GM21529 (cell line): ENCODE data around the gene SERPINB10.
"Not testable (repeated sequence)": the region's sequence is repeated elsewhere in the genome, so short reads cannot be mapped to it uniquely, and the experiment has no call there.

Experiments used
- ATAC-seq: cut with Tn5 transposase; IDR thresholded peaks from one replicate; pipeline ENCODE4 v1.9.1; 2021; ENCODE audit not compliant: unreplicated experiment

SERPINB10 gene

DNA sequence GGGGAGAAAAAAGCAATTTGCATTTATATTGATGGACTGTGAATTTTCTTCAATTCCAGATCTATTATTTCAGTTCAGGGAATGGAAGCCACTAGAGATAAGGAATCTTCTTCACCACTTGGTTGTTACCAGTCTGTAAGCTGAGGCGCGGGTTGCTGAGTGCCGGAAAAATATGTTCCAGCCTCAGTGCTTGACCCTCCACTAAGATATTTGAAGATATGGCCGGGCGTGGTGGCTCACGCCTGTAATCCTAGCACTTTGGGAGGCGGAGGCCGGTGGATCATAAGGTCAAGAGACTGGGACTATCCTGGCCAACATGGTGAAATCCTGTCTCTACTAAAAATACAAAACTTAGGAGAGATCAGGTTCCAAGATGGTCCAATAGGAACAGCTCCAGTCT is 32.2 kb downstream of the SERPINB10 start:
- no peak for ATAC-seq

DNA sequence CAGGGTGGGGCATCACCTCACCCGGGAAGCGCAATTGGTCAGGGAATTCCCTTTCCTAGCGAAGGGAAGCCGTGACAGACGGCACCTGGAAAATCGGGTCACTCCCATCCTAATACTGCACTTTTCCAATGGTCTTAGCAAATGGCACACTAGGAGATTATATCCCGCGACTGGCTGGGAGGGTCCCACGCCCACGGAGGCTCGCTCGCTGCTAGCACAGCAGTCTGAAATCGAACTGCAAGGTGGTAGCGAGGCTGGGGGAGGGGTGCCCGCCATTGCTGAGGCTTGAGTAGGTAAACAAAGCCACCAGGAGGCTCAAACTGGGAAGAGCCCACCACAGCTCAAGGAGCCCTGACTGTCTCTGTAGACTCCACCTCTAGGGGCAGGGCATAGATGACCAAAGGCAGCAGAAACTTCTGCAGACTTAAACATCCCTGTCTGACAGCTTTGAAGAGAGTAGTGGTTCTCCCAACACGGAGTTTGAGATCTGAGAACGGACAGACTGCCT is 32.8 kb downstream of the SERPINB10 start:
- not testable (repeated sequence) for ATAC-seq

- no peak for ATAC-seq
Measured at GRCh38 chr18:63947051-63947790, 39.5 kb downstream of the SERPINB10 start.

DNA sequence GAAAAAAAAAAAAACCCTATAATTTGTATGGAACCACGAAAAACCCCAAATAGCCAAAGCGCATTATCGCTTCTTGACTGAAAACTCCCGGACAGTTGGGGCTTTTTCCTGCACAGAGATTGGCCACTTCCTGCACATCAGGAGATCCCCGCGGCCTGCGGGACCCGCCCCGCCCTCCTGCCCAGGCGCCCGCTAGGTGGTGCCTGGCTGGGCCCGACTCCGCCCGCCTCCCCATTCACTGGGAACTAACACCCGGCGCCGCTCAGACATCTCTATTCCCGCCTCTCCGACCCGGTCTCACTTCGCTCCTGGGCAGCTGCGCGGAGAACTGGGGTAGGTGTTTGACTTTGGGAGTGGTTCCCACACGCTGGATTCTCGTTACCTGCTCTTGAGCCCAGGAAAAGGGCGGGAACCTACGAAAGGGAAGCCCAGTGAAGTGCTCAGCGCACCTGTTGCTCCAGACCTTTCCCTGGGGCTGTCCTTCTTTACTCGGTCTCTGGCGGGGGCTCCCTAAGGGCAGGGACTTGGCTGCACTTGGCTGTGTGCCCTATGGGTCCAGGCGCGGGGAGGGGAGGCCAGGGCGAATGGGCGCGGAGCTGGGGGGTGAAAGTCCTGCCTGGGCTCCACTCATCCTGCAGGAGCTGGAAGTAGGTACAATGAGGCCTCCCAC is 41.4 kb downstream of the SERPINB10 start, which contains the start of gene HMSD:
TSS of gene HMSD (plus strand) at position 234 of the 670 bp plus-strand sequence. CDS start 4,155 bp downstream, outside the sequence.
- peak; percentile 91 for ATAC-seq

- ATAC-seq: peak; percentile 44
Measured at GRCh38 chr18:63951302-63951705, 43.5 kb downstream of the SERPINB10 start.

DNA sequence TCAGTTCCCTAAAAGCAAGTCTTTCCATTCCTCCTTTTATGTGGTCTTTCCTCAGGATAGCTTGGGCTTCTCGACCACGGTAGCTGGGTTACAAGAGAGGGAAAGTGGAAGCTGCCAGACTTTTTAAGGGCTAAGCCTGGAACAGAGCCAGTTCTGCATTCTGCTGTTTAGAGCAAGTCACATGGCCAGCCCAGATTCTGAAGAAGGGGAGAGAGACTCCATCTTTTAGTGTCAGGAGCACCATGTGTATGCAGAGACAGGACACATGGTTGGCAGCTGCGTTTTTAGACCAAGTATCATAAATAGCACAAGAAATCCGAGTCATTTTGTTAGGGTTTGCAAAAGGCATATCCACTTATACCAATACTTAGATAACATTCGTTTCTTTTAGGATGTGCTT is 46.1 kb downstream of the SERPINB10 start:
- no peak for ATAC-seq

DNA sequence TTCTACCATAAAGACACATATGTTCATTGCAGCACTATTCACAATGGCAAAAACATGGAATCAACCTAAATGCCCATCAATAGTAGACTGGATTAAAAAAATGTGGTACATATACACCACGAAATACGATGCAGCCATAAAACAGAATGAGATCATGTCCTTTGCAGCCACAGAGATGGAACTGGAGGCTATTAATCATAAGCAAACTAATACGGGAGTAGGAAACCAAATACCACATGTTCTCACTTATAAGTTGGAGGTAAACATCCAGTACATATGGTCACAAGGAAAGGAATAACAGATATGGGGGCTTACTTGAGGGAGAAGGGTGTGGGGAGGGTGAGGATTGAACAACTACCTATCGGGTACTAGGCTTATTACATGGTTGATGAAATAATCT is 49.0 kb downstream of the SERPINB10 start:
- no peak for ATAC-seq

DNA sequence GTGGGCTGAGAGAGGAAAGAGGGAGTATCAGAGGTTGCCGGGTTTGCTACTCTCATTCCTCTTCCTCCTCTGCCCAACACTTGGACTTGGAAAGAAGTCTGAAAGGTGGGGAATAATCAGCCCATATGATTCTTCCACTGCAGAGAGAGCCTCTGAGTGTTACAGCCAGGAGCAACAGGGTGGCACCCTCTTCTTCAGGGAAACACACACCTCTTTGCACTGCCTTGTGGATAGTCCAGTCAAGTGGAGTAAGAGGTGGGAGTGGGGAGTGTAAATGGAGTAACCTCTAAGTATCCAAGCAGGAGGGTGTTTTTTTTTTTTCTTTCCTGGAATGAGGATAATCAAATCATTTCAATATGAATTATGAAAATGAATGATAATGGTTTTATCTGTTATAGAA is 53.1 kb downstream of the SERPINB10 start:
- no peak for ATAC-seq

DNA sequence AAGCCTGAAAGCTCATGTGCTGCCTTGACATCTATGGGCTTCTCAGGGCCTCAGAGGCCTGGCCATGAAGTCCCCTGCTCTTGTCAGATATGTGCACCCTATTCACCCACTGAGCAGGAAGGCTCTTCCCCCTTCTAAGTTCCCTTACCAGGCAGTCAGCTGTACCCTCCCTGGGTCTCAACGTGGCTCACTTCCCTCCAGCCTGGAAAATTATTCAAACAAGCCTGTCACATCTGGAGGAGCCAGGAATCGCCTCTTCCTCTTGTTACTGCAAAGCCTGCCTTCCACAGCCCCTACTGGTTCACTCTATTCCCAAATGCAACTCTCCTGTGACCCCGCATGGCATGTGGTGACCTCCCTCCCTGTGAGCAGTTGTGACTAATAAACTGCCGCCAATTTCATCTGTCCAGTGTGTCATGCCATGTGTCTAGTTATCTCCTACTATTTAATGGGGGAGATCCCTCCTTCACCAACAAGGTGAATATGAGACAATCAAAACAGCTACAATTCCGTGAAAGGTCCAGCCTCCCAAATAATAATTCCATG is 53.8 kb downstream of the SERPINB10 start:
- ATAC-seq: no peak

DNA sequence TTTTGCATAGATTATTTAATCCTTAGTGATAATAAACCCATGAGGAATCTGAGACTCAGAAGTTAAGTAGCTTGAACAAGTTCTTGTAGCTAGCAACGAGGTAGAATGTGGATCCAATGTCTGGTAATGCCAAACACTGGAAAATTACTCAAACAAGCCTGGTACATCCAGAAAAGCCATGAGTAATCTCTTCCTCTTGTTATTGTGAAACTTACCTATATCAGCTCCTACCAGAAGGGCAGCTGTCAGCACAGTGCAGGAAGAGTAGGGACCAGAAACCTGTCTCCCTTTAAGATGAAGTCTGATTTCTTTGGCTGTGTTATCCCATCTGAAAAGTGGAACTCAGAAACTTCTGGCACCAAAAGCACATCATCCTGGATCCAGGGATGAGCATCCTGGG is 54.4 kb downstream of the SERPINB10 start:
- ATAC-seq: no peak

- ATAC-seq: peak; percentile 77
Measured at GRCh38 chr18:63963615-63964256, 56.0 kb downstream of the SERPINB10 start.

- ATAC-seq: no peak
Measured at GRCh38 chr18:63964908-63965307, 57.1 kb downstream of the SERPINB10 start.

DNA sequence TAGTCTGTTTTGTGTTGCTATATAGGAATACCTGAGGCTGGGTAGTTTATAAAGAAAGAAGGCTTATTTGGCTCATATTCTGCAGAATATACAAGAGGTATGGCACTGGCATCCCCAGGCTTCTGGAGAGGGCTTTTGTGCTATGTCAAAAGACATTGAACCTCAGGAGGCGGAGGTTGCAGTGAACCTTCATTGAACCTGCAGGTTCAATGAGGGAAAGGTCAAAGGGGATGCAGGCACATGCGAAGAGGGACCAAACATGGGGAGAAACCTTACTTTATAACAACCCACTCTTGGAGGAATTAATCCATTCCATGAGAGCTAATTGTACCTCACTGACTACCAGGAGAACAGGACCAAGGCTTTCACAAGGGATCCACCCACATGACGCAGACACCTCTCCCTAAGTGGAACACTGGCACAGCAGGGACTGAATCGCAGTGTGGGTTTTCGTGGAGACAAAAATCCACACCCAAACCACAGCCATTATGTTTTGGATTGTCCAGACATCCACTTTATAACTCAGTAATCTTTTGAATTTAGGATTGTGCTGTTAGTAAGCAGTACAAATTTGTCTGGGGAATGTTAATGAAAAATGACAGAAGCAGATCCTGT is 58.1 kb downstream of the SERPINB10 start:
- ATAC-seq: no peak

- ATAC-seq: peak; percentile 93
Measured at GRCh38 chr18:63969942-63970808, 62.4 kb downstream of the SERPINB10 start, which contains the start of gene SERPINB8. Gene SERPINB8 (plus strand): TSS chr18:63970081. CDS start chr18:63978309, 8,228 bp downstream.

DNA sequence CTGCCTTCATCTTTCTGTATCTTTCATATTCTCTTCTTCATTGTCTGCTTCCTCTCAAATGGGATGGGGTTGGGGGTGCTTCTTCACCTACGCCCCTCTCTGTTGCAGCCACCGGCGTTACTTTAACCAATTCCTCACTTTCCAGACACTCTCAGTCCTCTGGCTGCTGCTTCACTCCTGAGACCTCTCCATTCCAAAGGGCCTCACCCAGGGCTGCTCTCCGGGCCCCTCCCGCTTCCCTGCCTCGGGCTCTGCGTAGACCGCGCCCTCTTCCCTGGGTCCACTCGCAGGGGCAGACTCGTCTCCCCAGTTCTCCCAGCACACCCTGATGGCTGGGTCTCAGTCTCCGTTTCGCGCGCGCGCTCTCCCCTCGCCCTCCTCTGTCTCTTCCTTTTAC is 63.0 kb downstream of the SERPINB10 start:
- ATAC-seq: peak; percentile 1

DNA sequence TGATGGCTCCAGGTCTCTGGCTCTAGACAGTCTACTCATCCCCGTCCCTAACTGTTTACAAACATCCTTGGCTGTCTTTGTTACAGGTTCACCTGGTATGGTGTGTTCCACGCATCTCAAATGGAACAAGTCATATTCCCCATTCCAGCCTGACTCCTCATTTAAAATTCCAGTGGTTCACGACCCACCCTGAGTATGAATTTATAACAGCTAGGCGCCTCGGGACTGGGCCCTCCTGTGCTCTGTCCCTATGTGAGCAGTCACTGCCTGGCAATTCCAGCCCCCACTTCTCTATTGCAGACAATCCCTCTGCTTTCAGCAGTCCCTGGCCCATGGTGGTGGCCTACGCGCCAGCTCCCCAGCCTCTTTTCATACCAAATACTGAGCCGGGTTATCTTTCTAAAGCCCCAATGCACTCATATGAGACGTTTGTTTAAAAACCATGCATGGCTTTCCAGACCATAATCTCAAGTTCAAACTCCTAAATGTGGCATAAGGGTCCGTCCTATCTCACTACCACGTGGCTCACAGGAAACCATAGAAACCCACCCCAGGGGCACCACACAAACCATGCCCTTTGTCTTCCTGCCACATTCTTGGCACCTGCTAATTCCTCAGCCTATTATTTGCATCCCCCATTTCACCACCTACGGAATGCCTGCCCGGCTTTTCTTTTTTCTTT is 63.7 kb downstream of the SERPINB10 start:
- no peak for ATAC-seq

DNA sequence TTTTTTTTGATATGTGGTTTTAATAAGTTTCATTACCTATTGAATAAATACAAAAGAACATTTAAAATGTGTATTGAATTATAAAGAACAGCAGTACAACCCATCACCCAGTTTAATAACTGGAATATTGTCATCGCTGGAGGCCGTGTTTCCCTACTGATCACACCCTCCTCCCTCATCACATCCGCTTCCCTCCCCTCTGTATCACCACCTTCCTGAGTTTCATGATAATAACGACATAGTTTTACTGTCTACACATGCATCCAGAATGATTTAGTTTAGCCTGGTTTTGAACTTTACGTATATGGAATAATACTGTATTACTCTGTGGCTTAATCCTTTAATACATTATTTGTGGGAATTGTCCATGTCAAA is 64.2 kb downstream of the SERPINB10 start:
- ATAC-seq: no peak

GRCh38 chr18:63974991-63975390 is 67.2 kb downstream of the SERPINB10 start:
- ATAC-seq: no peak

GRCh38 chr18:63975628-63976027 is 67.9 kb downstream of the SERPINB10 start:
- ATAC-seq: no peak
